A375 (cell line): ENCODE data around the gene SERPINA6. TPM values are rescaled to one million over a fixed set of nuclear protein-coding genes. Genes with fewer than 3 reads are reported as not detected.

Experiments
- total RNA-seq: library from RNA; depleted of rRNA; stranded (reverse); fragments of >200 nt; shearing (Covaris generic); gene quantifications from 2 replicates; pipeline ENCODE4 v1.2.3, GENCODE V29; 2014; rRNA removed

The SERPINA6 gene
- total RNA-seq: 0.26 and 0.32 TPM in 2 replicates

DNA sequence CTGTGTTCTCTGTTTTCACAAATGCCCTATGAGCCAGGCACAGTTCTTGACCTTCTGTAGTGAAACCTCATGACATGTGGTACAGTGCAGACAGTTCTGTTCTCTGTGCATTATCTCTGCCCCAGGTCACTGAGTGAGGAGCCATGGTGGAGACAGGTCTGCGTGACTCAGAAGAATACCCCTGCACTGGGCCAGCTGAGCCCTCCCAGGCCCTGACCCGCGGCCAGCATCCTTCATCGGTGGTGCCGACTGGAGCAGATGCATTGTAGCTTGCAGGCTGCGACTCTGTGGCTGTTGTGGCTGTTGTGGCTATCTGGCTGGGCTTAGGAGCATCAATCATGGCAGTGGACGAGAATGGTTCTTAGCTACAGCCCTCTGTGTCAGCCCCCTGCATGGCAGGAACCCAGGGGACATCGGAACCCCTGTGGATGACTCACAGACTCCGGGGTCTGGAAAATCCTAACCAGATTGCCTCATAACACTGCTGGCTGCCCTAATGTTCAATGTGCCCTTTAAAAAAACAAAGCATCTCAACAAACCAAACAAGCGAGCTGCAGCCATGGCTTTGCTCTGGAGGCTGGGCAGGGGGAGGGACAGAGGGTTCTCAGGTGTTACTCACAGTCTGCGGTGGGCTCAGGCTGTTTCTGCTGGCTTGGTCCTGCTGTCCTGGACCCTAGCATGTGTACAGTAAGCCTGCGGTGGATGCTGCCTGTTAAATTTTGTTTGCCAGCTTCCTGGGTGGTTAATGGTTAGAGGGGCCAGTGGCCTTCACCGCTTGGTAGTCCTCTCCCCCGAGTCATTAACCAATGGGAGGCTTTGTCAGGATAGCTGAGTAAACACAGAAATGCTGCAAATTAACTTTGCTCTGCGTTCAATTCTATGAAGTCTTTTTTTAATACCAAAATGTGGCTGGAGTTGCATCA lies at the start of gene SERPINA6:
Gene SERPINA6, minus strand, starts transcription at position 689 of the 923 bp plus-strand sequence. CDS start 8,688 bp downstream, outside the sequence.

GRCh38 chr14:94366146-94366915 lies 43.2 kb upstream of the SERPINA6 start, which contains the start of gene SERPINA2:
Gene SERPINA2, minus strand, starts transcription at chr14:94366698.

GRCh38 chr14:94292872-94293577 lies 30.1 kb downstream of the SERPINA6 start, which contains the start of gene SERPINA10:
Gene SERPINA10, minus strand, starts transcription at chr14:94293268. Its CDS starts 2,675 bp downstream, at chr14:94290593.

Other genes with a start within 250 kb of the SERPINA6 start
- gene DDX24, start 242.1 kb downstream of the SERPINA6 start, total RNA-seq: 122 and 146 TPM in 2 replicates
- gene IFI27L1, start 242.0 kb downstream of the SERPINA6 start, total RNA-seq: 7.0 and 7.4 TPM in 2 replicates
- not detected in 2 replicates for gene IFI27, start 212.6 kb downstream of the SERPINA6 start, total RNA-seq
- gene IFI27L2, start 193.7 kb downstream of the SERPINA6 start, total RNA-seq: 110 and 120 TPM in 2 replicates
- gene PPP4R4, start 149.0 kb downstream of the SERPINA6 start, total RNA-seq: 6.9 and 9.5 TPM in 2 replicates
- gene SERPINA10, start 30.1 kb downstream of the SERPINA6 start, total RNA-seq: not detected in 2 replicates
- gene SERPINA2, start 43.4 kb upstream of the SERPINA6 start, total RNA-seq: not detected in 2 replicates
- gene SERPINA1, start 65.3 kb upstream of the SERPINA6 start, total RNA-seq: 3.0 and 4.0 TPM in 2 replicates
- gene SERPINA11, start 129.5 kb upstream of the SERPINA6 start, total RNA-seq: not detected in 2 replicates
- gene SERPINA9, start 152.9 kb upstream of the SERPINA6 start, total RNA-seq: not detected in 2 replicates
- gene SERPINA12, start 186.1 kb upstream of the SERPINA6 start, total RNA-seq: not detected in 2 replicates
- not detected in 2 replicates for gene SERPINA4, start 238.1 kb upstream of the SERPINA6 start, total RNA-seq